ENCODE results near the gene RASGRP2.

DNA sequence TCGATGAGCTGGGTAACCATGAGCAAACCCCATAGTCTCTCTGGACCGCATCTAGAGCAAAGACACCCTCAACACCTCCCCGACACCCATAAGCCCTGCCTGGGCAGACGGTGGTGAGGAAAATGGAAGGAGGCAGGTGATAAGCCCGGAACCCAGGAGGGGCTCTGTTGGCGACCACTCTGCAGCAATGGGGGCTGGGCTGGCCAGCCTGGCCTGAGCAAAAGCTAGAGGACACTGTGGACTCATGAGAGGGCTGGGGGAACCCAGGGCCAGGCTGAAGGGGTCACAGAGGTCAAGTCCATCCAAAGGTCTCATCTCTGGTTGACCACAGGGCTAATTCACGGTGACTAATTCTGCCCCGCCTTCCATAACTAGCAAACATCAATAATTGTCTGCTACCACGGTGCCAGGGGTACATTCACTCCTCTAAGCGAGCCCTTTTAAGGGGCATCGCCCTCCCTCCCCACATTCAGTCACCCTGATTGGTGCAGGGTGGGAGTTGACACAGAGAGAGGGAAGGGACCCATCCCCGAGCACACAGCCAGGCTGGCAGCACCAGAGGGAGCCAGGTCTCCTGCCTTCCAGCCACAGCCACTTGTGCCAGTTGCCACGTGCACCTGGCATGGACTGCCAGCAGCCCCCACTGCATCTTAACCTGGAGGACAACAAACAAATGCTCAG, 11.9 kb upstream of the RASGRP2 start:
- TF ChIP-seq, protein P1, sequence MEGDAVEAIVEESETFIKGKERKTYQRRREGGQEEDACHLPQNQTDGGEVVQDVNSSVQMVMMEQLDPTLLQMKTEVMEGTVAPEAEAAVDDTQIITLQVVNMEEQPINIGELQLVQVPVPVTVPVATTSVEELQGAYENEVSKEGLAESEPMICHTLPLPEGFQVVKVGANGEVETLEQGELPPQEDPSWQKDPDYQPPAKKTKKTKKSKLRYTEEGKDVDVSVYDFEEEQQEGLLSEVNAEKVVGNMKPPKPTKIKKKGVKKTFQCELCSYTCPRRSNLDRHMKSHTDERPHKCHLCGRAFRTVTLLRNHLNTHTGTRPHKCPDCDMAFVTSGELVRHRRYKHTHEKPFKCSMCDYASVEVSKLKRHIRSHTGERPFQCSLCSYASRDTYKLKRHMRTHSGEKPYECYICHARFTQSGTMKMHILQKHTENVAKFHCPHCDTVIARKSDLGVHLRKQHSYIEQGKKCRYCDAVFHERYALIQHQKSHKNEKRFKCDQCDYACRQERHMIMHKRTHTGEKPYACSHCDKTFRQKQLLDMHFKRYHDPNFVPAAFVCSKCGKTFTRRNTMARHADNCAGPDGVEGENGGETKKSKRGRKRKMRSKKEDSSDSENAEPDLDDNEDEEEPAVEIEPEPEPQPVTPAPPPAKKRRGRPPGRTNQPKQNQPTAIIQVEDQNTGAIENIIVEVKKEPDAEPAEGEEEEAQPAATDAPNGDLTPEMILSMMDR (optimal IDR thresholded peaks at IDR 0.05 in 1 of 3, IDR thresholded peaks at IDR 0.05 in 1 of 3, conservative IDR thresholded peaks at IDR 0.05 in 1 of 3; ENCODE audit: extremely low read depth in 1 of 3, insufficient read depth in 2 of 3, low read length in 3 of 3): no peak
- TF ChIP-seq EZH2 (IDR thresholded peaks at IDR 0.05; ENCODE audit: low read length): no peak

All from keratinocyte (primary cell).